Measurements from ENCODE around the gene ERBB4. TPM values are rescaled to one million over a fixed set of nuclear protein-coding genes. Genes with fewer than 3 reads are reported as not detected.

Gene ERBB4
- total RNA-seq, 1 experiment from 2014 or later: 0.04 TPM

- H4K20me1 ChIP-seq (ENCODE audit: control insufficient read depth, insufficient read depth, insufficient read length): no peaks in the 10 kb centered on the region
- H4K5ac ChIP-seq (ENCODE audit: insufficient read length, low read depth, low read length): no peak overlapping the region
- Mint-ChIP-seq H3K27ac (no peak overlapping the region), H3K36me3 (ENCODE audit: insufficient read depth in 1 of 3, low read depth in 3 of 3) (no peaks in the 10 kb centered on the region), H3K4me1 (no peaks in the 10 kb centered on the region), H3K4me3 (no peak overlapping the region), H3K27me3 (ENCODE audit: low read depth) (no peaks in the 10 kb centered on the region), H3K9me3 (no peaks in the 10 kb centered on the region)
- no peaks in the 10 kb centered on the region for H3K4me1 ChIP-seq (ENCODE audit: insufficient read depth, low read length)
- H2BK5ac ChIP-seq (ENCODE audit: insufficient read length, low read length): no peak overlapping the region
- no peaks in the 10 kb centered on the region for H3K27me3 ChIP-seq (ENCODE audit: insufficient read depth, low read length)
- no peak overlapping the region for H2AK5ac ChIP-seq (ENCODE audit: insufficient read length, low read length)
- no peak overlapping the region for H3K56ac ChIP-seq (ENCODE audit: insufficient read length, low read depth, low read length)
- no peak overlapping the region for H2BK20ac ChIP-seq (ENCODE audit: low read depth, low read length, poor library complexity, severe bottlenecking)
- no peaks in the 10 kb centered on the region for H3K23me2 ChIP-seq (ENCODE audit: insufficient read length, low read depth, low read length, poor library complexity, severe bottlenecking)
- H3K4ac ChIP-seq (ENCODE audit: low read depth, low read length): no peak overlapping the region
- H3K4me2 ChIP-seq (ENCODE audit: insufficient read depth, insufficient read length, low read length): no peak overlapping the region
- no peak overlapping the region for H3K23ac ChIP-seq (ENCODE audit: insufficient read length, low read depth, low read length)
- no peak overlapping the region for H2AFZ ChIP-seq (ENCODE audit: low read length)
- H3K79me1 ChIP-seq (ENCODE audit: insufficient read depth, low read depth, low read length, poor library complexity, severe bottlenecking): no peaks in the 10 kb centered on the region
- no peak overlapping the region for H3K27ac ChIP-seq (ENCODE audit: insufficient read length, low read depth, low read length)
- no peak overlapping the region for H2BK15ac ChIP-seq (ENCODE audit: low read depth, low read length)
- H2BK120ac ChIP-seq (ENCODE audit: low read depth, low read length, poor library complexity, severe bottlenecking): no peak overlapping the region
- no peak overlapping the region for H4K8ac ChIP-seq (replicated peaks; ENCODE audit: insufficient read length, low read depth, low read length)
- no CpG with 5 or more reads among the region's 2 CpGs for WGBS (ENCODE audit: extremely low coverage, insufficient read length, low lambda C conversion rate)
- no peak for TF ChIP-seq CTCF (conservative IDR thresholded peaks at IDR 0.05)
- no peak for DNase-seq
- H4K91ac ChIP-seq (ENCODE audit: insufficient read length, low read depth, low read length): no peak overlapping the region
- H3K18ac ChIP-seq (ENCODE audit: insufficient read length, low read depth, low read length): no peak overlapping the region
- H3K14ac ChIP-seq (ENCODE audit: insufficient read depth, low read length): no peak overlapping the region
- no peak overlapping the region for H2BK12ac ChIP-seq (ENCODE audit: insufficient read length, low read depth, low read length)
- no peak overlapping the region for H3K9ac ChIP-seq (ENCODE audit: extremely low read depth, insufficient read length, low read length)
- H3T11ph ChIP-seq (ENCODE audit: low read length): no peak overlapping the region
- H3K79me2 ChIP-seq (ENCODE audit: insufficient read depth, low read length): no peaks in the 10 kb centered on the region
- H3K9me3 ChIP-seq (ENCODE audit: control insufficient read depth, low read depth, low read length): no peaks in the 10 kb centered on the region
These were observed 1115.6 kb downstream of the ERBB4 start for GRCh38 chr2:211423018-211423417.

Measured in H9 (cell line).